IMR-90 (cell line): ENCODE data around the gene SGMS1. TPM values are rescaled to one million over a fixed set of nuclear protein-coding genes. Genes with fewer than 3 reads are reported as not detected.

Experiments used
- ATAC-seq: fragments of 200-7000 bp; cut with Tn5 transposase; 2 replicates; pipeline ENCODE4 v1.9.1; 2020; ENCODE audit warnings: low read depth, mild to moderate bottlenecking, moderate library complexity
- BruUV-seq: library from RNA; stranded (reverse); fragments of 400-500 nt; replicated peaks from 2 replicates; lab custom pipeline; 2021; lab: Mats Ljungman, UMichigan
- CTCF ChIA-PET: fragments of 300-600 bp; formaldehyde crosslinking; extraction: SDS; loops from one replicate; lab custom pipeline; 2021; ENCODE audit warnings: antibody characterized with exemption; lab: Yijun Ruan, JAX
- POLR2A ChIA-PET: fragments of 300-600 bp; sonication (Branson Sonifier 250); formaldehyde crosslinking; loops from one replicate; lab custom pipeline; 2022; ENCODE audit warnings: antibody characterized with exemption; ENCODE audit not compliant: unreplicated experiment; lab: Charles Lee
- DNase-seq: peaks from one replicate; pipeline ENCODE4 v3.0.0; 2013
- H2AFZ ChIP-seq: replicated peaks from 2 replicates; pipeline ENCODE3; 2013; ENCODE audit warnings: low read length, mild to moderate bottlenecking; ENCODE audit not compliant: poor library complexity
- H2AK5ac ChIP-seq: 2 replicates; pipeline ENCODE4 v1.6.1; 2013; ENCODE audit warnings: low read depth, low read length, inconsistent platforms
- H2AK9ac ChIP-seq: replicated peaks from 2 replicates; pipeline ENCODE3; 2013; ENCODE audit warnings: mild to moderate bottlenecking, low read depth, low read length, moderate library complexity; ENCODE audit not compliant: poor library complexity
- H2BK120ac ChIP-seq: 2 replicates; pipeline ENCODE4 v1.6.1; 2013; ENCODE audit warnings: low read depth, low read length, inconsistent platforms
- H2BK15ac ChIP-seq: 3 replicates; pipeline ENCODE4 v1.6.1; 2013; ENCODE audit warnings: low read depth, low read length, inconsistent platforms
- H2BK20ac ChIP-seq: 2 replicates; pipeline ENCODE4 v1.6.1; 2013; ENCODE audit warnings: low read depth, mild to moderate bottlenecking, inconsistent platforms, low read length, moderate library complexity
- H2BK5ac ChIP-seq: 2 replicates; pipeline ENCODE4 v1.6.1; 2013; ENCODE audit warnings: mild to moderate bottlenecking, low read depth, low read length, inconsistent platforms; ENCODE audit not compliant: poor library complexity, severe bottlenecking
- H3K14ac ChIP-seq: replicated peaks from 2 replicates; pipeline ENCODE4 v1.6.1; 2013; ENCODE audit warnings: low read depth, low read length, inconsistent platforms
- H3K18ac ChIP-seq: 2 replicates; pipeline ENCODE4 v1.6.1; 2013; ENCODE audit warnings: low read depth, low read length, control low read depth
- H3K23ac ChIP-seq: 2 replicates; pipeline ENCODE4 v1.6.1; 2013; ENCODE audit warnings: low read depth, low read length, inconsistent platforms
- H3K27ac ChIP-seq: 2 replicates; pipeline ENCODE4 v1.5.1; 2013; ENCODE audit warnings: mild to moderate bottlenecking, control low read depth, low read length; ENCODE audit not compliant: insufficient read depth
- H3K27me3 ChIP-seq: 2 replicates; pipeline ENCODE4 v1.6.1; 2013; ENCODE audit warnings: low read length; ENCODE audit not compliant: control insufficient read depth, insufficient read depth
- H3K36me3 ChIP-seq: 2 replicates; pipeline ENCODE4 v1.6.1; 2013; ENCODE audit warnings: low read length, mixed read lengths; ENCODE audit not compliant: control insufficient read depth, insufficient read depth
- H3K4ac ChIP-seq: 2 replicates; pipeline ENCODE4 v1.6.1; 2013; ENCODE audit warnings: low read depth, low read length, inconsistent platforms
- H3K4me1 ChIP-seq: 2 replicates; pipeline ENCODE4 v1.6.1; 2013; ENCODE audit warnings: low read length, mixed read lengths; ENCODE audit not compliant: control insufficient read depth, insufficient read depth
- H3K4me2 ChIP-seq: 2 replicates; pipeline ENCODE4 v1.6.1; 2013; ENCODE audit warnings: low read depth, mild to moderate bottlenecking, control low read depth, low read length, moderate library complexity
- H3K4me3 ChIP-seq: 2 replicates; pipeline ENCODE4 v1.5.1; 2013; ENCODE audit warnings: low read depth, mild to moderate bottlenecking, control low read depth, low read length, moderate library complexity; ENCODE audit not compliant: insufficient read depth
- H3K56ac ChIP-seq: 2 replicates; pipeline ENCODE4 v1.6.1; 2013; ENCODE audit warnings: low read length, inconsistent platforms; ENCODE audit not compliant: insufficient read depth; ENCODE audit errors: extremely low read depth
- H3K79me1 ChIP-seq, 2 experiments: 2 replicates each; pipeline ENCODE4 v1.6.1; 2013; ENCODE audit warnings: low read length in 2 of 2, inconsistent platforms in 1 of 2, low read depth in 1 of 2
- H3K9ac ChIP-seq: 2 replicates; pipeline ENCODE4 v1.6.1; 2013; ENCODE audit warnings: low read depth, low read length, control low read depth
- H3K9me1 ChIP-seq: 2 replicates; pipeline ENCODE4 v1.6.1; 2013; ENCODE audit warnings: low read length, inconsistent platforms; ENCODE audit not compliant: insufficient read depth
- H3K9me3 ChIP-seq: 2 replicates; pipeline ENCODE4 v1.6.1; 2013; ENCODE audit warnings: low read length; ENCODE audit not compliant: control insufficient read depth, insufficient read depth
- H4K20me1 ChIP-seq: 2 replicates; pipeline ENCODE4 v1.6.1; 2013; ENCODE audit warnings: low read length, inconsistent platforms; ENCODE audit not compliant: insufficient read depth
- H4K5ac ChIP-seq: 2 replicates; pipeline ENCODE4 v1.6.1; 2013; ENCODE audit warnings: mild to moderate bottlenecking, low read depth, low read length, control low read depth
- H4K8ac ChIP-seq, 2 experiments: 2 replicates each; pipeline ENCODE4 v1.6.1; 2013; ENCODE audit warnings: low read depth in 2 of 2, low read length in 2 of 2, control low read depth in 1 of 2, inconsistent platforms in 1 of 2
- H4K91ac ChIP-seq: 2 replicates; pipeline ENCODE4 v1.6.1; 2013; ENCODE audit warnings: low read depth, low read length, inconsistent platforms; ENCODE audit not compliant: insufficient read depth
- SMC3 ChIP-seq: fragments of 150-350 bp; IDR thresholded peaks from 2 replicates; pipeline ENCODE4 v1.6.1; 2016; ENCODE audit warnings: low read depth, mild to moderate bottlenecking, antibody characterized with exemption, low read length, moderate library complexity
- WGBS, 2 experiments: methylation state at CpG; one replicate each; pipeline versions ENCODE4 v1.1.5 to v1.1.7; 2013; ENCODE audit warnings: missing lambda C conversion rate in 2 of 2; ENCODE audit not compliant: insufficient read length in 1 of 2; ENCODE audit errors: extremely low coverage in 2 of 2; 5-methylcytosine and 5-hydroxymethylcytosine counted together
- dilution Hi-C: fragments of 300-500 bp; cut with HindIII; formaldehyde crosslinking; loops from one replicate; pipeline ENCODE4 v1.14.3; 2018; ENCODE audit warnings: low sequenced_read_pairs; ENCODE audit not compliant: unreplicated experiment
- in situ Hi-C: fragments of 300-500 bp; cut with MboI; formaldehyde crosslinking; loops from 3 replicates; pipeline ENCODE4 v1.14.3; 2019; ENCODE audit warnings: low sequenced_read_pairs, inconsistent platforms, mixed read lengths
- intact Hi-C: fragments of 100-400 bp; cut with micrococcal nuclease; formaldehyde crosslinking; loops from 2 replicates; pipeline ENCODE4 v1.10.0; 2022
- polyA plus RNA-seq, 3 experiments: library from polyadenylated mRNA; depleted of rRNA; stranded (reverse); fragments of >200 nt; gene quantifications; 2 replicates each; pipeline ENCODE4 v1.2.3, GENCODE V29; 2012; ENCODE audit warnings: low replicate concordance in 1 of 3
- total RNA-seq: library from RNA; depleted of rRNA; stranded (reverse); fragments of >200 nt; gene quantifications from 2 replicates; pipeline ENCODE4 v1.2.3, GENCODE V29; 2012

SGMS1 gene
- total and polyA plus RNA-seq, 2 of the 4 experiments (the other 2 are of a cell fraction), result 9.8 to 30.8 TPM

DNA sequence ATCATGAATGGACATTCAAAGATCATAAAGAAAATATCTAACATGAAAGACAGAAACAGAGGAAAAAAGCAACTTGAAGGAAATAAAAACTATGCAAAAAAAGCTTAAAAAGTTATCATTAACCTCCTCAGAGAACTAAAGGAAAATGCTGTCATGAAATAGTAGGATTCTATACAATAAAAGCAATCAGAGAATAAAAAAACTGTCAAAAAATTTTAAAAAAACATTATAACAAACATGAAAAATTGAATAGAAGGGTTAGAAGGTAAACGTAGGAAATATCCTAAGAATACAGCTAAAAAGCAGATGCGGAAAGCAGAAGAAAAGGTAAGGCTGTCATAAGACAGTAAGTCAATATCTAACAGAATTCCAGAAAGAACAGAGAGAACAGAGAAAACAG lies 44.8 kb downstream of the SGMS1 start:
- H2AFZ ChIP-seq, result no peak overlapping the region
- ChIA-PET CTCF (interaction anchor here (1.0 kb wide), 1 partner anchor 37 kb away, joined by 4 read pairs; no protein-coding TSS in a partner anchor), POLR2A (no interaction called here)
- H2BK5ac ChIP-seq, result no peak overlapping the region
- H4K91ac ChIP-seq, result no peak overlapping the region
- in situ Hi-C loops, result no loop called here
- no peaks in the 10 kb centered on the region for H3K27me3 ChIP-seq
- ATAC-seq (no peak), DNase-seq (no peak)
- no peak overlapping the region for H3K4me2 ChIP-seq
- no peak overlapping the region for H4K5ac ChIP-seq
- no peak overlapping the region for H3K9ac ChIP-seq
- H3K56ac ChIP-seq, result no peak overlapping the region
- no peak overlapping the region for H2AK5ac ChIP-seq
- peaks cover 9% of the 10 kb centered on the region for H3K4me1 ChIP-seq
- H2BK15ac ChIP-seq, result no peak overlapping the region
- H3K23ac ChIP-seq, result no peak overlapping the region
- no peak overlapping the region for H3K4ac ChIP-seq
- no CpG with 5 or more reads among the region's 2 CpGs for WGBS, 2 experiments
- intact Hi-C loops, result no loop called here
- peaks cover 6% of the 10 kb centered on the region for H3K9me1 ChIP-seq
- H2BK20ac ChIP-seq, result no peak overlapping the region
- no peak overlapping the region for H3K18ac ChIP-seq
- peaks cover 14% of the 10 kb centered on the region; the same call in 1 of the 2 replicates for H4K20me1 ChIP-seq
- H2BK120ac ChIP-seq, result no peak overlapping the region
- no peak overlapping the region for H3K4me3 ChIP-seq
- no peak overlapping the region for H3K27ac ChIP-seq
- no peak overlapping the region for H4K8ac ChIP-seq
- H2AK9ac ChIP-seq, result no peak overlapping the region
- no peaks in the 10 kb centered on the region for H3K9me3 ChIP-seq
- dilution Hi-C loops, result no loop called here
- no peak for TF ChIP-seq SMC3
- H3K14ac ChIP-seq, result no peak overlapping the region
- peaks cover 10 to 33% of the 10 kb centered on the region in 2 experiments; a peak in 3 of 4 replicates for H3K79me1 ChIP-seq
- no TSS peak for BruUV-seq
- no peaks in the 10 kb centered on the region for H3K36me3 ChIP-seq
